ENCODE data around the gene CD79B. TPM values are rescaled to one million over a fixed set of nuclear protein-coding genes. Genes with fewer than 3 reads are reported as not detected.
A peak's percentile ranks its signal among the peaks of the same experiment; 100 is the strongest.
"Not testable (repeated sequence)": the region's sequence is repeated elsewhere in the genome, so short reads cannot be mapped to it uniquely, and the experiment has no call there.

CD79B gene
- total RNA-seq, 2 experiments from 2014 or later = 15.0 to 19.1 TPM

DNA sequence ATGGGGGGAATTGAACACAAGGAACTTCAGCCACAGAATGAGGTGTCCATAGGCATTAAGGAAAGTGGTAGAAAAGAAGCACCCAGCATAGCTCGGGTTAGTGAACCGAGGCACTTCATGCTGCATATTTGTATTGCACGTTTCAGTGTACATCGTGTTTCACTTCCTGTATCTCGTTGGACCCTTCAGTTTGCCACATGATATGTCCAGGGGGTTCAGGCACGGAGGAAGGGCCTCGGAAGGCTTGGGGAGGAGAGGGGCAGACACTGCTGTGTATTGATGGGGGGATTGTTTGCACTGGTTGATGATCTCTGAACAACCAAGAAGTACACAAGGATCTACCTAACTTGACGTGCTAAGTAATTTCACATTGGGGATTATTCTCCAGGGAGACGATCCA, 9.7 kb downstream of the CD79B start:
- H3K27me3 Mint-ChIP-seq = peaks cover 11% of the 10 kb centered on the region
- DNase-seq; H3K4me3 Mint-ChIP-seq; H3K27ac Mint-ChIP-seq; H3K9me3 Mint-ChIP-seq (ENCODE audit: low read depth); ATAC-seq; H3K36me3 Mint-ChIP-seq; H3K4me1 Mint-ChIP-seq: not testable (repeated sequence)
- CTCF ChIA-PET = interaction anchor here (0.9 to 2.4 kb wide), 5 partner anchors 10 to 211 kb away, joined by 3 to 10 read pairs (median 6); no protein-coding TSS in a partner anchor

GRCh38 chr17:63920779-63921178, 11.4 kb downstream of the CD79B start:
- not testable (repeated sequence) for H3K4me1 Mint-ChIP-seq; ATAC-seq; H3K36me3 Mint-ChIP-seq; H3K9me3 Mint-ChIP-seq (ENCODE audit: low read depth); DNase-seq; H3K27ac Mint-ChIP-seq; H3K4me3 Mint-ChIP-seq
- CTCF ChIA-PET = interaction anchor here (1.1 to 5.6 kb wide), 14 partner anchors 10 to 211 kb away, joined by 4 to 94 read pairs (median 21); partner anchors contain the start of genes CD79B, CSHL1, ERN1 and ICAM2
- H3K27me3 Mint-ChIP-seq = peaks cover 11% of the 10 kb centered on the region

DNA sequence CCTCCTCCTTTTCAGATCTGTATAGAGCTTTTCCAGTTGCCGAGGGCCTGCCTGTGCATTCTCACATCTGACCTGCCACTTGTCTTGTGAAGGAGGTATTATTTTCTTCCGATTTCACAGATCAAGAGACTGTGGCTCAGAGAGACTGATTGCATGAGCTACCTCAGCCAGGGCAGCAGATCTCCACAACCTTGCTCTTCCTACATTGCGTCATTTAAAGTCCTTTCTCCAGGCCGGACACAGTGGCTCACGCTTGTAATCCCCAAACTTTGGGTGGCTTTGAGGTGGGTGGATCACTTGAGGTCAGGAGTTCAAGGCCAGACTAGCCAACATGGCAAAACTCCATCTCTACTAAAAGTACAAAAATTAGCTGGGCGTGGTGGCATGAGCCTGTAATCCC, 12.1 kb downstream of the CD79B start:
- CTCF ChIA-PET = interaction anchor here (0.7 to 5.6 kb wide), 37 partner anchors 8 to 355 kb away, joined by 3 to 94 read pairs (median 7); partner anchors contain the start of genes CD79B, CSHL1, ERN1 and ICAM2
- ATAC-seq; H3K4me3 Mint-ChIP-seq; H3K4me1 Mint-ChIP-seq; H3K36me3 Mint-ChIP-seq; H3K27ac Mint-ChIP-seq; H3K9me3 Mint-ChIP-seq (ENCODE audit: low read depth); DNase-seq: not testable (repeated sequence)
- peaks cover 11% of the 10 kb centered on the region for H3K27me3 Mint-ChIP-seq

DNA sequence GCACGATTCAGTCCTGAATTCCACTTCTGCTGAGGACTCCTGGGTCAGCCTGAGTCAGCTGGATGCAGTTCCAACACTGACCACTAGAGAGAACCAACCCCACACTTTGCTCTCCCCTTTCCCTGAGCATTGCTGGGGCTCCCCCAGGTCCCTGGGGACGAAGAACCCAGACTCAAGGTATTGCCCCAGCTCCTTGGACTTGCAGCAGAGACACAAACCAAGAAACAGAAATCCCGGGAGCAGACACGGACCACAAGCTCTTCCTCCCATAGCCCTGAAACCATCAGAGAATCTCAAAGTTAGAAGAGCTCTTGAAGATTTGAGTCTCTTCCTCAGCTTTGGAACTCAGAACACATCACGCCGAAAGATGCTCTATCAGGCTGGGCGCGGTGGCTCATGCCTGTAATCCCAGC, 12.8 kb downstream of the CD79B start:
- Mint-ChIP-seq H3K27me3 (peaks cover 11% of the 10 kb centered on the region), H3K27ac (no peak overlapping the region), H3K4me3 (no peak overlapping the region), H3K36me3 (no peaks in the 10 kb centered on the region), H3K9me3 (ENCODE audit: low read depth) (no peaks in the 10 kb centered on the region), H3K4me1 (peaks cover 5% of the 10 kb centered on the region)
- DNase-seq = peak; percentile 81
- peak; percentile 96 for ATAC-seq
- CTCF ChIA-PET = interaction anchor here (0.7 to 5.6 kb wide), 43 partner anchors 9 to 430 kb away, joined by 3 to 94 read pairs (median 6); partner anchors contain the start of genes CD79B, CSHL1, ERN1 and ICAM2

DNA sequence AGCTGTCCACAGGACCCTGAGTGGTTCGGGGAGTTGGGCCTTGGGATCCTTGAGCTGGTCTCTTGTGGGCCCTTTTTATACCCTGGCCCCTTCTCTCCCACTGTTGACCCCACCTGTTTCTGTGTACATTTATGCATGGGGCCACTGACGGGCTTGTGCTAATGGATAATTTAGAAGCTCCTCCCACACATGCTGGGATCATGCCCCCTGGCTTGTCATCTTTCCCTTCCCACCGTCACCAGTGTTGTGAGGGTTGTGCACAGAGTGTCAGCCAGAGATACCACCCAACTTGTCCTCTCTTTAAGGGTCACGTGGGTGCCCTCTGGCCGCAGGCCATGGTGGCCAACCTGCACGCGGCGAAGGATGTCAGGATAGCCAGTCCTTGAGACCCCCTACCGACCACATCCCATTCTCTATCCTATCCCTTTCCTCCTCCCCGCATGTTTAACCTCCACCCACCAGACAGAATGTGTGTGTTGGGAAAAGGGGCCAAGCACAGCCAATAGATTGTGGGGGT, 13.3 kb downstream of the CD79B start, which contains the start of gene GH1:
Gene GH1 (minus strand): TSS at position 51 of the 517 bp plus-strand sequence. CDS start 63 bp downstream, outside the sequence.
- ATAC-seq; H3K4me3 Mint-ChIP-seq; DNase-seq; H3K4me1 Mint-ChIP-seq; H3K9me3 Mint-ChIP-seq (ENCODE audit: low read depth); H3K36me3 Mint-ChIP-seq; H3K27ac Mint-ChIP-seq: not testable (repeated sequence)
- peaks cover 11% of the 10 kb centered on the region for H3K27me3 Mint-ChIP-seq
- CTCF ChIA-PET = interaction anchor here (0.8 to 5.6 kb wide), 42 partner anchors 8 to 430 kb away, joined by 3 to 94 read pairs (median 6); partner anchors contain the start of genes CD79B, CSHL1, ERN1 and ICAM2

GRCh38 chr17:63918305-63918704, 13.8 kb downstream of the CD79B start:
- DNase-seq (no peak), ATAC-seq (no peak)
- H3K4me1 Mint-ChIP-seq = peaks cover 5% of the 10 kb centered on the region
- peaks cover 11% of the 10 kb centered on the region for H3K27me3 Mint-ChIP-seq
- H3K4me3 Mint-ChIP-seq = no peak overlapping the region
- no peaks in the 10 kb centered on the region for H3K36me3 Mint-ChIP-seq
- no peaks in the 10 kb centered on the region for H3K9me3 Mint-ChIP-seq (ENCODE audit: low read depth)
- H3K27ac Mint-ChIP-seq = no peak overlapping the region
- CTCF ChIA-PET = interaction anchor here (0.8 to 5.6 kb wide), 23 partner anchors 11 to 276 kb away, joined by 3 to 94 read pairs (median 10); partner anchors contain the start of genes ERN1, ICAM2 and PRR29

DNA sequence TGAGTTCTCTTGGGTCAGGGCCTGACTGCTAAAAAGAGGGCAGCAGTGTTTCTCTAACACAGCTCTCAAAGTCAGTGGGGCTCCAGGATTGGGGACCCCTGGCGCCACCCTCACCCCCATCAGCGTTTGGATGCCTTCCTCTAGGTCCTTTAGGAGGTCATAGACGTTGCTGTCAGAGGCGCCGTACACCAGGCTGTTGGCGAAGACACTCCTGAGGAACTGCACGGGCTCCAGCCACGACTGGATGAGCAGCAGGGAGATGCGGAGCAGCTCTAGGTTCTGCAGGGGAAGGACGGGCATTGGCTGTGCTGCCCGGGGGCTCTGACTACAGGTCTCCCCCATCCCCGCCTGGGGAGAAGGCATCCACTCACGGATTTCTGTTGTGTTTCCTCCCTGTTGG, 14.5 kb downstream of the CD79B start:
- ATAC-seq = no peak
- Mint-ChIP-seq H3K4me1 (peaks cover 5% of the 10 kb centered on the region), H3K27ac (no peak overlapping the region), H3K9me3 (ENCODE audit: low read depth) (no peaks in the 10 kb centered on the region), H3K36me3 (no peaks in the 10 kb centered on the region), H3K4me3 (no peak overlapping the region), H3K27me3 (peaks cover 13% of the 10 kb centered on the region)
- CTCF ChIA-PET = interaction anchor here (1.2 to 5.6 kb wide), 12 partner anchors 14 to 228 kb away, joined by 3 to 94 read pairs (median 20); partner anchors contain the start of genes ERN1 and ICAM2
- DNase-seq = no peak

- H3K27ac Mint-ChIP-seq; H3K36me3 Mint-ChIP-seq; H3K4me1 Mint-ChIP-seq; DNase-seq; H3K9me3 Mint-ChIP-seq (ENCODE audit: low read depth); H3K4me3 Mint-ChIP-seq; ATAC-seq: not testable (repeated sequence)
- peaks cover 13% of the 10 kb centered on the region for H3K27me3 Mint-ChIP-seq
- CTCF ChIA-PET = interaction anchor here (1.3 to 7.8 kb wide), 5 partner anchors 29 to 228 kb away, joined by 3 to 79 read pairs (median 68); partner anchors contain the start of gene ERN1
Observed at GRCh38 chr17:63917206-63917605, 14.9 kb downstream of the CD79B start.

GRCh38 chr17:63916566-63917185, 15.5 kb downstream of the CD79B start:
- Mint-ChIP-seq H3K4me1 (peaks cover 5% of the 10 kb centered on the region), H3K9me3 (ENCODE audit: low read depth) (no peaks in the 10 kb centered on the region), H3K27me3 (peaks cover 13% of the 10 kb centered on the region), H3K4me3 (no peak overlapping the region), H3K27ac (no peak overlapping the region), H3K36me3 (no peaks in the 10 kb centered on the region)
- CTCF ChIA-PET = interaction anchor here (0.8 to 7.8 kb wide), 8 partner anchors 14 to 373 kb away, joined by 3 to 79 read pairs (median 3); partner anchors contain the start of gene ERN1
- ATAC-seq (no peak), DNase-seq (no peak)

DNA sequence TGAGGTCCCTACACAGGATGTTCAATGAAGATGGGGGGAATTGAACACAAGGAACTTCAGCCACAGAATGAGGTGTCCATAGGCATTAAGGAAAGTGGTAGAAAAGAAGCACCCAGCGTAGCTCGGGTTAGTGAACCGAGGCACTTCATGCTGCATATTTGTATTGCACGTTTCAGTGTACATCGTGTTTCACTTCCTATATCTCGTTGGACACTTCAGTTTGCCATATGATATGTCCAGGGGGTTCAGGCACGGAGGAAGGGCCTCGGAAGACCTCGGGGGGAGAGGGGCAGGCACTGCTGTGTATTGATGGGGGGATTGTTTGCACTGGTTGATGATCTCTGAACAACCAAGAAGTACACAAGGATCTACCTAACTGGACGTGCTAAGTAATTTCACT, 16.4 kb downstream of the CD79B start:
- DNase-seq; H3K36me3 Mint-ChIP-seq; ATAC-seq; H3K4me1 Mint-ChIP-seq; H3K9me3 Mint-ChIP-seq (ENCODE audit: low read depth); H3K4me3 Mint-ChIP-seq; H3K27ac Mint-ChIP-seq: not testable (repeated sequence)
- CTCF ChIA-PET = interaction anchor here (1.0 to 7.8 kb wide), 7 partner anchors 12 to 374 kb away, joined by 3 to 77 read pairs (median 4); no protein-coding TSS in a partner anchor
- peaks cover 13% of the 10 kb centered on the region for H3K27me3 Mint-ChIP-seq

- Mint-ChIP-seq H3K9me3 (ENCODE audit: low read depth) (no peaks in the 10 kb centered on the region), H3K27me3 (peaks cover 14% of the 10 kb centered on the region), H3K4me1 (peaks cover 5% of the 10 kb centered on the region), H3K4me3 (no peak overlapping the region), H3K36me3 (no peaks in the 10 kb centered on the region), H3K27ac (no peak overlapping the region)
- CTCF ChIA-PET = interaction anchor here (1.5 to 7.8 kb wide), 3 partner anchors 11 to 217 kb away, joined by 4 to 68 read pairs (median 49); partner anchors contain the start of gene ERN1
- DNase-seq (no peak), ATAC-seq (no peak)
Observed at GRCh38 chr17:63914471-63914870, 17.7 kb downstream of the CD79B start.

GRCh38 chr17:63911657-63912100, 20.5 kb downstream of the CD79B start:
- Mint-ChIP-seq H3K4me3 (no peak overlapping the region), H3K9me3 (ENCODE audit: low read depth) (no peaks in the 10 kb centered on the region), H3K27ac (no peak overlapping the region), H3K27me3 (peaks cover 33% of the 10 kb centered on the region), H3K4me1 (no peaks in the 10 kb centered on the region), H3K36me3 (no peaks in the 10 kb centered on the region)
- DNase-seq (peak; percentile 73), ATAC-seq (peak; percentile 65)
- CTCF ChIA-PET = interaction anchor here (0.6 to 7.8 kb wide), 24 partner anchors 9 to 370 kb away, joined by 3 to 68 read pairs (median 6); partner anchors contain the start of genes ERN1 and ICAM2

GRCh38 chr17:63911041-63911635, 21.0 kb downstream of the CD79B start, which contains the start of gene CSHL1:
Gene CSHL1, minus strand, starts transcription at chr17:63911258. Its CDS starts 62 bp downstream, at chr17:63911196.
- Mint-ChIP-seq H3K27ac (no peak within 1 kb of the TSS), H3K4me3 (no peak within 1 kb of the TSS), H3K27me3 (peaks cover 35% of the 10 kb centered on the region), H3K9me3 (ENCODE audit: low read depth) (no peaks in the 10 kb centered on the region), H3K4me1 (no peaks in the 10 kb centered on the region), H3K36me3 (no peaks in the 10 kb centered on the region)
- CTCF ChIA-PET = interaction anchor here (0.6 to 7.8 kb wide), 22 partner anchors 8 to 371 kb away, joined by 3 to 68 read pairs (median 5); partner anchors contain the start of genes ERN1 and ICAM2
- ATAC-seq (no peak), DNase-seq (no peak)
